Lower leg skin (tissue), 4 donors: ENCODE measurements around the gene MRRF. TPM values are rescaled to one million over a fixed set of nuclear protein-coding genes. Genes with fewer than 3 reads are reported as not detected.

Experiments
- DNase-seq, 2 donors: peaks; one replicate each; pipeline ENCODE4 v3.0.0-alpha.2; 2019; ENCODE audit warnings: low spot score in 2 of 2
- H3K4me3 ChIP-seq: fragments of 200-600 bp; sonication (generic); 2 replicates; pipeline ENCODE4 v1.5.1; 2017; ENCODE audit warnings: mild to moderate bottlenecking, low read depth; ENCODE audit not compliant: poor library complexity, severe bottlenecking
- CTCF ChIP-seq, 3 donors: fragments of 450-650 bp; IDR thresholded peaks; one replicate each; pipeline ENCODE4 v1.5.1; 2016; ENCODE audit warnings: antibody characterized with exemption in 3 of 3, mild to moderate bottlenecking in 3 of 3, moderate library complexity in 2 of 3
- WGBS, 2 donors: methylation state at CpG; one replicate each; pipeline ENCODE4 v1.1.5; 2018; 5-methylcytosine and 5-hydroxymethylcytosine counted together
- intact Hi-C: fragments of 100-400 bp; cut with DNase I; formaldehyde crosslinking; loops from one replicate; pipeline ENCODE4 v1.15.0; 2023; ENCODE audit warnings: low total_unique reads
- total RNA-seq, 4 donors: library from RNA; depleted of rRNA; stranded (reverse); fragments of >200 nt; gene quantifications; one replicate each; pipeline ENCODE4 v1.1.0, GENCODE V29; 2016

Gene MRRF
- total RNA-seq, 4 donors from 2014 or later, result 30.8 to 56.3 (median 39.9) TPM

GRCh38 chr9:122380293-122380692 lies 115.6 kb downstream of the MRRF start:
- 90 to 94% methylated on average over 4 of the region's 4 CpGs for WGBS, 2 donors

More at GRCh38 chr9:122380293-122380692, 115.6 kb downstream of the MRRF start:
- H3K4me3 ChIP-seq, result no peak overlapping the region
- TF ChIP-seq CTCF (IDR thresholded peaks at IDR 0.05), result no peak
- intact Hi-C loops, result no loop called here
- DNase-seq, result peak in 1 of 2 donors; percentile 53

Other genes with a start within 250 kb of the MRRF start
- 10 to 100 TPM in 1 of 4 donors, 1 to 10 TPM in 3; 9.1 to 14.6 (median 9.7) TPM for gene TTLL11, start 171.6 kb upstream of the MRRF start, total RNA-seq
- 10 to 100 TPM; 17.2 to 33.8 (median 28.9) TPM for gene NDUFA8, start 105.1 kb upstream of the MRRF start, total RNA-seq
- not detected for gene MORN5, start 105.0 kb upstream of the MRRF start, total RNA-seq
- gene LHX6, start 35.9 kb upstream of the MRRF start, total RNA-seq, result 1 to 10 TPM; 2.7 to 6.5 (median 4.4) TPM
- 10 to 100 TPM; 10.3 to 11.8 (median 11.1) TPM for gene RBM18, start within 50 bp of the MRRF start, total RNA-seq
- gene PTGS1, start 106.1 kb downstream of the MRRF start, total RNA-seq, result 100 to 1,000 TPM in 1 of 4 donors, 10 to 100 TPM in 3; 62.9 to 110 (median 84.8) TPM
- gene OR1J1, start 213.0 kb downstream of the MRRF start, total RNA-seq, result not detected
- not detected for gene OR1J2, start 245.9 kb downstream of the MRRF start, total RNA-seq